Renal cortical epithelial cell (primary cell): ENCODE data around the gene KRTAP5-2. TPM values are rescaled to one million over a fixed set of nuclear protein-coding genes. Genes with fewer than 3 reads are reported as not detected.

Experiments used
- DNase-seq: peaks from one replicate; pipeline ENCODE4 v3.0.0-alpha.2; 2011; ENCODE audit warnings: low read depth
- total RNA-seq: library from RNA; depleted of rRNA; stranded (reverse); fragments of >200 nt; gene quantifications from 2 replicates; pipeline ENCODE4 v1.2.3, GENCODE V29; 2014

KRTAP5-2 gene
- total RNA-seq, 1 donor from 2014 or later = not detected

GRCh38 chr11:1567721-1568100 is 30.4 kb downstream of the KRTAP5-2 start:
- DNase-seq = no peak

- no peak for DNase-seq
Measured at GRCh38 chr11:1567052-1567720, 30.9 kb downstream of the KRTAP5-2 start.

- no peak for DNase-seq
Measured at GRCh38 chr11:1566381-1567051, 31.6 kb downstream of the KRTAP5-2 start.

GRCh38 chr11:1565904-1566247 is 32.2 kb downstream of the KRTAP5-2 start:
- DNase-seq = no peak

- no peak for DNase-seq
Measured at GRCh38 chr11:1565173-1565903, 32.8 kb downstream of the KRTAP5-2 start.

- DNase-seq = peak; percentile 75
Measured at GRCh38 chr11:1564535-1565172, 33.4 kb downstream of the KRTAP5-2 start.

GRCh38 chr11:1563697-1564534 is 34.2 kb downstream of the KRTAP5-2 start:
- no peak for DNase-seq

GRCh38 chr11:1563149-1563638 is 34.9 kb downstream of the KRTAP5-2 start:
- DNase-seq = no peak

- DNase-seq = no peak
Measured at GRCh38 chr11:1562469-1563148, 35.5 kb downstream of the KRTAP5-2 start.

GRCh38 chr11:1561955-1562354 is 36.1 kb downstream of the KRTAP5-2 start:
- DNase-seq = no peak

- DNase-seq = no peak
Measured at GRCh38 chr11:1561266-1561665, 36.8 kb downstream of the KRTAP5-2 start.

- no peak for DNase-seq
Measured at GRCh38 chr11:1560649-1561251, 37.3 kb downstream of the KRTAP5-2 start.

- no peak for DNase-seq
Measured at GRCh38 chr11:1560002-1560648, 38.0 kb downstream of the KRTAP5-2 start.

GRCh38 chr11:1559111-1559951 is 38.8 kb downstream of the KRTAP5-2 start:
- DNase-seq = peak; percentile 86

GRCh38 chr11:1558775-1559110 is 39.4 kb downstream of the KRTAP5-2 start:
- no peak for DNase-seq

GRCh38 chr11:1557904-1558774 is 40.0 kb downstream of the KRTAP5-2 start:
- DNase-seq = peak; percentile 65

GRCh38 chr11:1557051-1557884 is 40.8 kb downstream of the KRTAP5-2 start:
- no peak for DNase-seq
